ENCODE results near the gene TBX20.
"Not testable (repeated sequence)": the region's sequence is repeated elsewhere in the genome, so short reads cannot be mapped to it uniquely, and the experiment has no call there.

The TBX20 gene

DNA sequence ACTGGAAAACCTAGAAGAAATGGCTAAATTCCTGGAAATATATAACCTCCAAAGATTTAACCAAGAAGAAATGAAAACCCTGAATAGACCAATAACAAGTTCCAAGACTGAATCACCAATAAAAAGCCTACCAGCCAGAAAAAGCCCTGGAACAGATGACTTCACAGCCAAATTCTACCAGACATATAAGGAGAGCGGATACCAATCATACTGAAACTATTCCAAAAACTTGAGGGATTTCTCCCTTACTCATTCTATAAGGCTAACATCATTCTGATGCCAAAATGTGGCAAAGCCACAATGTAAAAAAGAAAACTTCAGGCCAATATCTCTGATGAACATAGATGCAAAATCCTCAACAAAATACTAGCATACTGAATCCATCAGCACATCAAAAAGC lies 86.7 kb downstream of the TBX20 start:
- DNase-seq (ENCODE audit: low read depth in 2 of 2, low spot score in 1 of 2) = not testable (repeated sequence)

DNA sequence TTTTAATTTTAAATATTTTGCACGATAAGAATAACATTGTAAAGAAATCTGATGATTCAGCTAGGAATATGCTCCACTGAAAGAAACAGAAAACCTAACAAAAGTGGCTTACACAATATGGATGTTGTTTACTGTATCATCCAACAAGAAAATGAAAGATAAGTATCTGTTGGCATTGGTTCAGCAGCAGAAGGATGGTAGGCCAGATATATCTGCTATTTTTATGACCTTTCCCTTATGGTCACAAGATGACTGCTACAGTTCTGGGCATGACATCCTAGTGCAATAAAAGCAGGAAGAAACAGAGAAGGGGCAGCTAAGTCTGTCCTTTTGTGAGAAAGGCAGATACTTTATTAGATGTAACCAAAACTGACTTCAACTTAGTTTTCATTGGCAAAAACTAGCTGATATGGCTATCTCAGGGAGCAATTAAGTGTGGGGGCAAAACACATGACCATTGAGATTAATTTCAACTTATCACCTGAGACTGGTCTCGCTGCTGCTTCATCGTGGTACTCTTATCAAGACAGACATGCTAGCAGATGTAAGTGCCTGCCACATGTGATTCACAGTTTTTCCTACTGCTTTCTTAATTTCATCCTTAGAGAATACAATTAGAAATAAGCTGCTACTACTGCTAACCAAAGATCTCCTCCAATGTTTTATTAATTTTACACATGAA lies 92.7 kb downstream of the TBX20 start:
- not testable (repeated sequence) for DNase-seq (ENCODE audit: low read depth in 2 of 2, low spot score in 1 of 2)
